ENCODE data around the gene PRKG1.

The PRKG1 gene

DNA sequence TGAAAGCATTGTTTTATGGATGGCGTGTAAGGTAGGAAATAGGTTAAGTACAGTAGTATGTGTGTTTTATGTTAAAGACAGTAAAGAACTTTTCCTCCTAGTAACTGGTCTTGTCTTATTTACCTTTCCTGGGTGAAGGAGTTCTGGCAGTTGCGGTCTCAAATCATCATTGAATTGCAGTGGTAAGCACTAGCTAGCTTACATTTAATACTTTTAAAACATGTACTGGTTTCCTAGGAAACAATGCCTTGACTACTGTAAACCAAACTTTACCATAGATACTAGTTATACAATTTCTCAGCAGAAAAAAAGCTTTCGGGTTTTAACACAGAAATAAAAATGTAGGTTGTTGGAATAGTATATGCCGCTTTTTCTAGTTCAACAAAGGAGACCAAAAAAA, 37.7 kb downstream of the PRKG1 start:
- Histone ChIP-seq H3K27me3 (ENCODE audit: insufficient read depth, poor library complexity, severe bottlenecking) (peaks cover 2% of the 10 kb centered on the region), H3K4me3 (replicated peaks; ENCODE audit: insufficient read depth, low read length) (no peak overlapping the region), H3K27ac (replicated peaks) (no peak overlapping the region)
- DNase-seq (ENCODE audit: low read depth in 1 of 2, low spot score in 1 of 2), result no peak
- TF ChIP-seq POLR2AphosphoS5 (IDR thresholded peaks at IDR 0.05; ENCODE audit: low read depth) (no peak), CTCF (IDR thresholded peaks at IDR 0.05; ENCODE audit: insufficient read depth, low read length) (no peak), SPI1 (IDR thresholded peaks at IDR 0.05; ENCODE audit: borderline replicate concordance, low read depth) (no peak), GABPA (IDR thresholded peaks at IDR 0.05; ENCODE audit: low read depth) (no peak)

DNA sequence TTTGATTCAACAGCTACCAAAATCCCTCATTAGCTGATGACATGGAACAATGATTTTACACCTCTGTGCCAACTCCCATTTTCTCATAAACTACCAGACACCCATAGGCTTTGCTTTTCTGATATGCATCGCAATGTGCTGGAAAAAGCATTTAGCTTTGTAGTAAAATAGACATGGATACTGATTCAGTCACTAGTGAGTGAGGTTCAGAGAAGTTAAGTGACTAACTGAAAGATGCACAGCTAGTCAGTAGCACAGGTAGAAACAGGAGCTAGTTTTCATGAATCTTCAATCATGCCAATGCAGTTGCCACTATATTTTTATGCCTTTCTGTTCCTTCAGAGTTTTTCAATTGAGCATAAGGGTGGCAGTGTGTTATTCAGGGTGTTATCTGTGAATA, 38.7 kb downstream of the PRKG1 start:
- no peak for DNase-seq (ENCODE audit: low read depth in 1 of 2, low spot score in 1 of 2)
- Histone ChIP-seq H3K4me3 (replicated peaks; ENCODE audit: insufficient read depth, low read length) (no peak overlapping the region), H3K27ac (replicated peaks) (no peak overlapping the region), H3K27me3 (ENCODE audit: insufficient read depth, poor library complexity, severe bottlenecking) (peaks cover 2% of the 10 kb centered on the region)
- TF ChIP-seq REST (IDR thresholded peaks at IDR 0.05; ENCODE audit: insufficient replicate concordance, low read depth) (no peak), POLR2AphosphoS5 (IDR thresholded peaks at IDR 0.05; ENCODE audit: low read depth) (no peak), CTCF (IDR thresholded peaks at IDR 0.05; ENCODE audit: insufficient read depth, low read length) (no peak), SPI1 (IDR thresholded peaks at IDR 0.05; ENCODE audit: borderline replicate concordance, low read depth) (no peak), GABPA (IDR thresholded peaks at IDR 0.05; ENCODE audit: low read depth) (no peak)

DNA sequence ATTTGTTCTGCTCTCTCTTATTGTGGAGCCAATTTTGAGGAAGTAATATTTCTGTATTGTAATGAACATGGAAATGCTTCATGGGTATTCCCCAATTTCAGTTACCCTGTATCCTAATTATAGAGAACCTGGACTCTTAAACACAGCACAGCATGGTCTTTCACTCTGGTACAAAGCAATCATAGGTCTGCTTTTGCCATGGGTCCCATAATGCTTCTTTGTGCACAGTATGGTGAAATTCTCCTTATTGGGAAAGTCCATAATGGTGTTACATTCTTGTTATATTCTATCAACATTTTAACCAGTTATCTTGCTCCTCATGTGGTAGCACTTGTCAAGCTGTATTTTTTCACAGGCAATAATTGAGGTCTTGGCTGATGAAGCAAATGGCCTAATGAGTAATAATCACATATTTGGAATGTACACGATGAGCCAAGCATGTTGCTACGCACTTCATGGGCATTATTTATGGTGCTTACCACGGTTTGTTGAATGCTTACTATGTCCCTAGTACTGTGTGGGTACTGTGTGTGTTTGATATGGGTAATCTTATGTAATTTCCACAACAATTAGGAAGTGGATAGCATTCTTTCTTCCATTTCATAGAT, 42.9 kb downstream of the PRKG1 start:
- TF ChIP-seq CTCF (IDR thresholded peaks at IDR 0.05; ENCODE audit: insufficient read depth, low read length) (no peak), POLR2AphosphoS5 (IDR thresholded peaks at IDR 0.05; ENCODE audit: low read depth) (no peak), GABPA (IDR thresholded peaks at IDR 0.05; ENCODE audit: low read depth) (no peak)

GRCh38 chr10:51117794-51118193, 43.5 kb downstream of the PRKG1 start:
- no peak for TF ChIP-seq REST (IDR thresholded peaks at IDR 0.05; ENCODE audit: insufficient replicate concordance, low read depth)
- TF ChIP-seq SPI1 (IDR thresholded peaks at IDR 0.05; ENCODE audit: borderline replicate concordance, low read depth), result no peak
- TF ChIP-seq CTCF (IDR thresholded peaks at IDR 0.05; ENCODE audit: insufficient read depth, low read length), result no peak
- TF ChIP-seq GABPA (IDR thresholded peaks at IDR 0.05; ENCODE audit: low read depth), result no peak
- Histone ChIP-seq H3K4me3 (replicated peaks; ENCODE audit: insufficient read depth, low read length) (no peak overlapping the region), H3K27me3 (ENCODE audit: insufficient read depth, poor library complexity, severe bottlenecking) (no peaks in the 10 kb centered on the region), H3K27ac (replicated peaks) (no peak overlapping the region)
- no peak for DNase-seq (ENCODE audit: low read depth in 1 of 2, low spot score in 1 of 2)

More for the DNA sequence above, 42.9 kb downstream of the PRKG1 start:
- Histone ChIP-seq H3K4me3 (replicated peaks; ENCODE audit: insufficient read depth, low read length) (no peak overlapping the region), H3K27ac (replicated peaks) (no peak overlapping the region), H3K27me3 (ENCODE audit: insufficient read depth, poor library complexity, severe bottlenecking) (no peaks in the 10 kb centered on the region)
- DNase-seq (ENCODE audit: low read depth in 1 of 2, low spot score in 1 of 2), result no peak

Measured in HL-60 (cell line).